GM12865 (cell line): ENCODE data around the gene PRPSAP1.

Experiments used
- DNase-seq: peaks from one replicate; pipeline ENCODE4 v3.0.0; 2010; ENCODE audit warnings: low read depth
- H3K4me3 ChIP-seq: 2 replicates; pipeline ENCODE4 v1.5.1; 2011; ENCODE audit warnings: mild to moderate bottlenecking, low read depth, low read length, control low read depth
- TF ChIP-seq, protein P1 (sequence below): IDR thresholded peaks from 2 replicates; pipeline ENCODE4 v1.5.1; 2011; ENCODE audit warnings: low read length, control low read depth, low read depth, inconsistent platforms; ENCODE audit not compliant: insufficient read depth; ENCODE audit errors: missing control alignments

Gene PRPSAP1

DNA sequence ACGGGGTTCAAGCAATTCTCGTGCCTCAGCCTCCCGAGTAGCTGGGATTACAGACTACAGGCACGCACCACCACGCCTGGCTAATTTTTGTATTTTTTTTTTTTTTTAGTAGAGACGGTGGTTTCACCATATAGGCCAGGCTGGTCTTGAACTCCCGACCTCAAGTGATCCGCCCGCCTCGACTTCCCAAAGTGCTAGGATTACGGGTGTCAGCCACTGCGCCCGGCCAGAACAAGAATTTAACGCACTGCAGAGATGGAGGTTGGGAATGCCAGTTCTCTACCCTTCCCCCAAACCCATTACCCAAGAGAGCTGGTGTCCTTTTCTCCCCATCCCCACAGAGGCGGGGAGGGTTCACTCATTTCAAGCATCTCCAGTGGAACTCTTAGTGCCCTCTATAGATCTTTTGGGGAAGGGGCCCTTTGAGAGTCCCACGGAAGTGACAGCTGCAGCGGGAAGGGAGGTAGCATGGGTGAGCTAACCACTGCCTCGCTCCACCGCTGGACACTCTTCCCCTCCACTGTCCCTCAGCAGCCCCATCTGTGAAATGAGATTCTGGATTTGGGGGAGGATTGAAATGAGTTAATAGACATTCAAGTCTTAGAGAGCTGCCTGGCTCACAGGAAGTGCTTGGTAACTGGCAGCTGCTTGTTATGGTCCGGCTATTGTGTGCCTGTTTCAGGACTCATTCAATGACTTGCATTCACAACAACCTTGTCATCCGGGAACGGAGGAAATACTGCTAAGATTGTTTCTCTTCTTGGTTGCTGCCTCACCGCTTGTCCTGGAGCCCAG lies 92.1 kb downstream of the PRPSAP1 start:
- peak overlapping the region; percentile 49 for H3K4me3 ChIP-seq
- TF ChIP-seq, protein P1, sequence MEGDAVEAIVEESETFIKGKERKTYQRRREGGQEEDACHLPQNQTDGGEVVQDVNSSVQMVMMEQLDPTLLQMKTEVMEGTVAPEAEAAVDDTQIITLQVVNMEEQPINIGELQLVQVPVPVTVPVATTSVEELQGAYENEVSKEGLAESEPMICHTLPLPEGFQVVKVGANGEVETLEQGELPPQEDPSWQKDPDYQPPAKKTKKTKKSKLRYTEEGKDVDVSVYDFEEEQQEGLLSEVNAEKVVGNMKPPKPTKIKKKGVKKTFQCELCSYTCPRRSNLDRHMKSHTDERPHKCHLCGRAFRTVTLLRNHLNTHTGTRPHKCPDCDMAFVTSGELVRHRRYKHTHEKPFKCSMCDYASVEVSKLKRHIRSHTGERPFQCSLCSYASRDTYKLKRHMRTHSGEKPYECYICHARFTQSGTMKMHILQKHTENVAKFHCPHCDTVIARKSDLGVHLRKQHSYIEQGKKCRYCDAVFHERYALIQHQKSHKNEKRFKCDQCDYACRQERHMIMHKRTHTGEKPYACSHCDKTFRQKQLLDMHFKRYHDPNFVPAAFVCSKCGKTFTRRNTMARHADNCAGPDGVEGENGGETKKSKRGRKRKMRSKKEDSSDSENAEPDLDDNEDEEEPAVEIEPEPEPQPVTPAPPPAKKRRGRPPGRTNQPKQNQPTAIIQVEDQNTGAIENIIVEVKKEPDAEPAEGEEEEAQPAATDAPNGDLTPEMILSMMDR: no peak
- DNase-seq: peak; percentile 92

DNA sequence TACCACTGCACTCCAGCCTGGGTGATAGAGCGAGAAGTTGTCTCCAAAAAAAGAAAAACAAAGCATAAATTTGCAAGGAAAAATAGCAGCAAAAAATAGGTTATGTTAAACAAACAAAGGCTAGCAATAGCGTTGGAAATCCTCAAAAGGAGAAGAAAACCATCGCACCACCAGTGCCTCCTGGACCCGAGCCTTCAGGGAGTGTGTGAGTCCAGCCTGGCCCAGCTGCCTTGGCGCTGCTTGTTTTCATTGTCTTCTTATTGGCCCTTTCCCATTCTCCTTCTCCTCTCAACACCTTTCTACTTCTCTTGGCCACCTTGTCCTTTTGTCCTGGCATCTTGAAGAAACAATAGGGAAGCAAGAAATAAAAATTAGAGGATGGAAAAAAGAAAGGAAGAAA lies 93.0 kb downstream of the PRPSAP1 start:
- TF ChIP-seq, protein P1: no peak
- no peak for DNase-seq
- H3K4me3 ChIP-seq: peak overlapping the region; percentile 49

DNA sequence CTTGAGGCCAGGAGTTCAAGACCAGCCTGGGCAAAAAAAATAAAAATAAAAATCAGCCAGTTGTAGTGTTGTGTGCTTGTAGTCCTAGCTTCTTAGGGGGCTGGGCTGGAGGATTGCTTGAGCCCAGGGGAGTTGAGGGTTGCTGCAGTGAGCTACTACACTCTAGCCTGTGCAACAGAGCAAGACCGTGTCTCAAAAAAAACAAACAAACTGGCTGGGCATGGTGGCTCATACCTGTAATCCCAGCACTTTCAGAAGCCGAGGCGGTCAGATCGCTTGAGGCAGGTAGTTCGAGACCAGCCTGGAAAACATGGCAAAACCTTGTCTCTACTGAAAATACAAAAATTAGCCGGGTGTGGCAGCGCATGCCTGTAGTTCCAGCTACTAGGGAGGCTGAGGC lies 93.5 kb downstream of the PRPSAP1 start:
- no peak overlapping the region for H3K4me3 ChIP-seq
- TF ChIP-seq, protein P1: no peak
- DNase-seq: peak; percentile 83
